HepG2 (cell line): ENCODE measurements around the gene RREB1. TPM values are rescaled to one million over a fixed set of nuclear protein-coding genes. Genes with fewer than 3 reads are reported as not detected.
A peak's percentile ranks its signal among the peaks of the same experiment; 100 is the strongest.

ENCODE experiments used
- GLI4 ChIP-seq: sonication (generic); formaldehyde crosslinking; IDR thresholded peaks from 2 replicates; pipeline ENCODE4 v1.5.1; 2020; ENCODE audit warnings: missing genetic modification reagents, mild to moderate bottlenecking, moderate library complexity, borderline replicate concordance
- HHEX ChIP-seq: IDR thresholded peaks from 2 replicates; pipeline ENCODE4 v1.6.1; 2016; ENCODE audit warnings: control low read depth
- HNF4A ChIP-seq: sonication (generic); formaldehyde crosslinking; IDR thresholded peaks from 2 replicates; pipeline ENCODE4 v1.4.0; 2020; ENCODE audit warnings: missing genetic modification reagents
- IRF2 ChIP-seq: IDR thresholded peaks from 2 replicates; pipeline ENCODE4 v1.6.1; 2018; ENCODE audit warnings: missing genetic modification reagents, missing compliant biosample characterization
- LCORL ChIP-seq, 2 experiments: fragments of 450-650 bp in 1 of 2; sonication (generic) in 1 of 2; formaldehyde crosslinking in 1 of 2; IDR thresholded peaks; 2 replicates each; pipeline versions ENCODE4 v1.5.0 to v1.6.1; 2017 to 2020; ENCODE audit warnings: antibody characterized with exemption in 1 of 2, missing genetic modification reagents in 1 of 2
- REL ChIP-seq: sonication (generic); formaldehyde crosslinking; conservative IDR thresholded peaks from 2 replicates; pipeline ENCODE4 v1.8.0; 2022; ENCODE audit warnings: mild to moderate bottlenecking, missing genetic modification reagents, moderate library complexity
- REPIN1 ChIP-seq: sonication (generic); formaldehyde crosslinking; IDR thresholded peaks from 2 replicates; pipeline ENCODE4 v1.8.0; 2022; ENCODE audit warnings: missing genetic modification reagents, low read depth, mild to moderate bottlenecking, borderline replicate concordance
- RXRB ChIP-seq: IDR thresholded peaks from 2 replicates; pipeline ENCODE4 v1.6.1; 2016; ENCODE audit warnings: borderline replicate concordance, missing genetic modification reagents, missing compliant biosample characterization
- SP1 ChIP-seq, 2 experiments: fragments of 450-650 bp in 1 of 2; sonication (generic) in 1 of 2; formaldehyde crosslinking in 1 of 2; IDR thresholded peaks; 2 replicates each; pipeline versions ENCODE4 v1.4.0 to v1.6.1; 2016 to 2020; ENCODE audit warnings: missing genetic modification reagents in 1 of 2
- ZBTB46 ChIP-seq: sonication (generic); formaldehyde crosslinking; IDR thresholded peaks from 2 replicates; pipeline ENCODE4 v1.4.0; 2020; ENCODE audit warnings: mild to moderate bottlenecking, missing genetic modification reagents, borderline replicate concordance
- ZFP37 ChIP-seq: sonication (generic); formaldehyde crosslinking; IDR thresholded peaks from 2 replicates; pipeline ENCODE4 v1.4.0; 2020; ENCODE audit warnings: missing genetic modification reagents, borderline replicate concordance
- ZFP90 ChIP-seq: sonication (generic); formaldehyde crosslinking; IDR thresholded peaks from 2 replicates; pipeline ENCODE4 v1.8.0; 2022; ENCODE audit warnings: missing genetic modification reagents, mild to moderate bottlenecking, inconsistent platforms, borderline replicate concordance
- ZNF124 ChIP-seq: sonication (generic); formaldehyde crosslinking; IDR thresholded peaks from 2 replicates; pipeline ENCODE4 v1.4.0; 2020; ENCODE audit warnings: missing genetic modification reagents
- ZNF260 ChIP-seq: sonication (generic); formaldehyde crosslinking; IDR thresholded peaks from 2 replicates; pipeline ENCODE4 v1.4.0; 2020; ENCODE audit warnings: missing genetic modification reagents, low read depth, mild to moderate bottlenecking, borderline replicate concordance
- ZNF331 ChIP-seq: sonication (generic); formaldehyde crosslinking; IDR thresholded peaks from 2 replicates; pipeline ENCODE4 v1.4.0; 2020; ENCODE audit warnings: missing genetic modification reagents
- ZNF333 ChIP-seq: sonication (generic); formaldehyde crosslinking; IDR thresholded peaks from 2 replicates; pipeline ENCODE4 v1.4.0; 2020; ENCODE audit warnings: mild to moderate bottlenecking, missing genetic modification reagents, borderline replicate concordance
- ZNF34 ChIP-seq: sonication (generic); formaldehyde crosslinking; IDR thresholded peaks from 2 replicates; pipeline ENCODE4 v1.4.0; 2020; ENCODE audit warnings: mild to moderate bottlenecking, missing genetic modification reagents, borderline replicate concordance
- ZNF556 ChIP-seq: sonication (generic); formaldehyde crosslinking; IDR thresholded peaks from 2 replicates; pipeline ENCODE4 v1.4.0; 2020; ENCODE audit warnings: mild to moderate bottlenecking, missing genetic modification reagents, borderline replicate concordance
- ZNF740 ChIP-seq: sonication (generic); formaldehyde crosslinking; IDR thresholded peaks from 2 replicates; pipeline ENCODE4 v1.4.0; 2020; ENCODE audit warnings: missing genetic modification reagents
- polyA plus RNA-seq, 8 experiments: library from polyadenylated mRNA; depleted of rRNA in 3 of 8; stranded (reverse) in 7 of 8; unstranded in 1 of 8; fragments of >200 nt; fragmentation: Illumina TruSeq in 4 of 8; extraction: Trizol in 4 of 8; gene quantifications; 2 replicates each; pipeline versions ENCODE4 v1.2.1 to v1.2.3, GENCODE V29; 2011 to 2016; ENCODE audit warnings: low read depth in 4 of 8, missing spikeins in 1 of 8, mixed read lengths in 1 of 8; ENCODE audit not compliant: insufficient read depth in 1 of 8
- total RNA-seq, 5 experiments: library from RNA; depleted of rRNA; stranded (reverse); fragments of >200 nt; fragmentation: Illumina TruSeq; extraction: Trizol; gene quantifications; 2 replicates each; pipeline ENCODE4 v1.2.3, GENCODE V29; 2016; ENCODE audit warnings: low read depth in 1 of 5
- TF ChIP-seq, protein P1 (sequence below): IDR thresholded peaks from 2 replicates; pipeline ENCODE4 v1.6.1; 2016; ENCODE audit warnings: mild to moderate bottlenecking

Gene RREB1
- total and polyA plus RNA-seq, 2 of the 13 experiments (the other 11 are each of a cell fraction or from before 2014, with no cell fraction given), result 6.1 to 23.2 TPM

GRCh38 chr6:7140631-7141378, 33.0 kb downstream of the RREB1 start (continued):
- TF ChIP-seq REL (CRISPR knock-in tag) (0 out of 2 replicates have a peak, but pooled peaks have one; percentile 44), ZFP90 (no peak; the same call in 1 of the 2 replicates), LCORL (IDR thresholded peaks at IDR 0.05) (no peak), LCORL (CRISPR knock-in tag; IDR thresholded peaks at IDR 0.05) (no peak; the same call in 1 of the 2 replicates), HNF4A (CRISPR knock-in tag) (peak; percentile 54), SP1 (IDR thresholded peaks at IDR 0.05) (no peak), SP1 (CRISPR knock-in tag; IDR thresholded peaks at IDR 0.05) (peak; percentile 13; the same call in 1 of the 2 replicates), ZNF333 (CRISPR knock-in tag) (peak; percentile 97; the same call in 1 of the 2 replicates), ZBTB46 (CRISPR knock-in tag) (no peak), RXRB (CRISPR knock-in tag) (peak; percentile 55; the same call in 1 of the 2 replicates), ZNF124 (CRISPR knock-in tag) (no peak), ZNF34 (CRISPR knock-in tag) (no peak), IRF2 (CRISPR knock-in tag) (peak; percentile 36; the same call in 1 of the 2 replicates), GLI4 (CRISPR knock-in tag) (peak; percentile 77; the same call in 1 of the 2 replicates), ZNF556 (peak; percentile 15; the same call in 1 of the 2 replicates), ZFP37 (no peak; the same call in 1 of the 2 replicates), ZNF260 (CRISPR knock-in tag) (no peak), REPIN1 (peak; percentile 87), ZNF331 (CRISPR knock-in tag) (peak; percentile 54; the same call in 1 of the 2 replicates), ZNF740 (CRISPR knock-in tag) (no peak; the same call in 1 of the 2 replicates), HHEX (CRISPR knock-in tag) (0 out of 2 replicates have a peak, but pooled peaks have one; percentile 14)
- TF ChIP-seq, protein P1, sequence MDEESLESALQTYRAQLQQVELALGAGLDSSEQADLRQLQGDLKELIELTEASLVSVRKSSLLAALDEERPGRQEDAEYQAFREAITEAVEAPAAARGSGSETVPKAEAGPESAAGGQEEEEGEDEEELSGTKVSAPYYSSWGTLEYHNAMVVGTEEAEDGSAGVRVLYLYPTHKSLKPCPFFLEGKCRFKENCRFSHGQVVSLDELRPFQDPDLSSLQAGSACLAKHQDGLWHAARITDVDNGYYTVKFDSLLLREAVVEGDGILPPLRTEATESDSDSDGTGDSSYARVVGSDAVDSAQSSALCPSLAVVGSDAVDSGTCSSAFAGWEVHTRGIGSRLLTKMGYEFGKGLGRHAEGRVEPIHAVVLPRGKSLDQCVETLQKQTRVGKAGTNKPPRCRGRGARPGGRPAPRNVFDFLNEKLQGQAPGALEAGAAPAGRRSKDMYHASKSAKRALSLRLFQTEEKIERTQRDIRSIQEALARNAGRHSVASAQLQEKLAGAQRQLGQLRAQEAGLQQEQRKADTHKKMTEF (CRISPR knock-in tag), result peak; percentile 88
